Cardiac muscle cell (in vitro differentiated cells and primary cell): Measurements from ENCODE around the gene RPS6KB1. TPM values are rescaled to one million over a fixed set of nuclear protein-coding genes. Genes with fewer than 3 reads are reported as not detected.
A peak's percentile ranks its signal among the peaks of the same experiment; 100 is the strongest.

Experiments
- DNase-seq, 2 donors: peaks; one replicate each; pipeline versions ENCODE4 v3.0.0 to v3.0.0-alpha.2; 2010 to 2017; ENCODE audit warnings: low read depth in 1 of 2, low spot score in 1 of 2
- H3K27ac ChIP-seq: fragments of 200-600 bp; sonication (generic); 2 replicates; pipeline ENCODE4 v1.5.1; 2016
- H3K27me3 ChIP-seq: fragments of 200-600 bp; sonication (generic); 2 replicates; pipeline ENCODE4 v1.6.0; 2016; ENCODE audit warnings: control low read depth
- H3K36me3 ChIP-seq: fragments of 200-600 bp; sonication (generic); 2 replicates; pipeline ENCODE4 v1.5.1; 2016; ENCODE audit warnings: control low read depth
- H3K4me1 ChIP-seq: fragments of 200-600 bp; sonication (generic); 2 replicates; pipeline ENCODE4 v1.8.1; 2017; ENCODE audit warnings: low read depth, mild to moderate bottlenecking, mixed run types
- H3K4me3 ChIP-seq: fragments of 200-600 bp; sonication (generic); 2 replicates; pipeline ENCODE4 v1.5.1; 2016; ENCODE audit warnings: mild to moderate bottlenecking
- H3K9me3 ChIP-seq: fragments of 200-600 bp; sonication (generic); 2 replicates; pipeline ENCODE4 v1.5.1; 2017; ENCODE audit warnings: low read depth, mild to moderate bottlenecking, control low read depth
- polyA plus RNA-seq: library from polyadenylated mRNA; unstranded; fragments of >200 nt; fragmentation: Nextera tagmentation; extraction: Ambion mirVana; gene quantifications from 2 replicates; pipeline ENCODE4 v1.2.1, GENCODE V29; 2016
- total RNA-seq: library from RNA; depleted of rRNA; stranded (reverse); fragments of >200 nt; gene quantifications from 2 replicates; pipeline ENCODE4 v1.2.3, GENCODE V29; 2016
- TF ChIP-seq, protein P1 (sequence below): IDR thresholded peaks from 2 replicates; pipeline ENCODE4 v1.5.1; 2012; ENCODE audit warnings: low read depth, mild to moderate bottlenecking, low read length

The RPS6KB1 gene
- total and polyA plus RNA-seq, 2 experiments from 2014 or later, result 19.2 to 103 TPM

DNA sequence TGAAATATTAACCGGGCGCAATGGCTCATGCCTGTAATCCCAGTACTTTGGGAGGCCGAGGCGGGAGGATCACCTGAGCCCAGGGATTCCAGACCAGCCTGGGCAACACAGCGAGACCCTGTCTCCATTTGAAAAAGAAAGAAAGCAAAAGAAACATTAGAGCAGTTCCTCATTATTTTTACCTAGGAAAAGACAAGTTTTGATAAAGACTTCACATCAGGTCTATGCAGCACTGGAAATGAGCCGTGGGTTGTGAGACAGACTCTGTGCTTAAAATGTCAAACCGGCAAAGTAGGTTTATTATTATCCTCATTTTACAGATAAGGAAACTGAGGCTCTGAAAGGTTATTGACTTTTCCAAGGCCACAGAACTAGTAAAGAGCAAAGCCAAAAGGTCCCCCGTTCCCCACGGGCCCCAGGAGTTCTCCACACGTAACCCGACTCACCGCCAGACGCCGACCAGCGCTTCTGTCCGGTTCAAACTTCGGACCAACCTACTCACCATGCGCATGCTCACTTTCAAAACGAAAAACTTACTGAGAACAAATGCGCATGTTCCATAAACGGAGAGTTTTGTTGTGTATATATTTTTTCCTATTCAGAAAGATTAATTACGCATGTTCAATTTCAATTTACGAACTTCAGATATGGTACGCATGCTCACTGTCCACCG, 534 bp upstream of the RPS6KB1 start:
- H3K4me3 ChIP-seq, result peak overlapping the region; percentile 53
- peaks cover 8% of the 10 kb centered on the region for H3K4me1 ChIP-seq
- H3K9me3 ChIP-seq, result no peaks in the 10 kb centered on the region
- no peak for DNase-seq
- H3K36me3 ChIP-seq, result peaks cover 3% of the 10 kb centered on the region
- no peaks in the 10 kb centered on the region for H3K27me3 ChIP-seq
- H3K27ac ChIP-seq, result peak overlapping the region; percentile 26
- TF ChIP-seq, protein P1, sequence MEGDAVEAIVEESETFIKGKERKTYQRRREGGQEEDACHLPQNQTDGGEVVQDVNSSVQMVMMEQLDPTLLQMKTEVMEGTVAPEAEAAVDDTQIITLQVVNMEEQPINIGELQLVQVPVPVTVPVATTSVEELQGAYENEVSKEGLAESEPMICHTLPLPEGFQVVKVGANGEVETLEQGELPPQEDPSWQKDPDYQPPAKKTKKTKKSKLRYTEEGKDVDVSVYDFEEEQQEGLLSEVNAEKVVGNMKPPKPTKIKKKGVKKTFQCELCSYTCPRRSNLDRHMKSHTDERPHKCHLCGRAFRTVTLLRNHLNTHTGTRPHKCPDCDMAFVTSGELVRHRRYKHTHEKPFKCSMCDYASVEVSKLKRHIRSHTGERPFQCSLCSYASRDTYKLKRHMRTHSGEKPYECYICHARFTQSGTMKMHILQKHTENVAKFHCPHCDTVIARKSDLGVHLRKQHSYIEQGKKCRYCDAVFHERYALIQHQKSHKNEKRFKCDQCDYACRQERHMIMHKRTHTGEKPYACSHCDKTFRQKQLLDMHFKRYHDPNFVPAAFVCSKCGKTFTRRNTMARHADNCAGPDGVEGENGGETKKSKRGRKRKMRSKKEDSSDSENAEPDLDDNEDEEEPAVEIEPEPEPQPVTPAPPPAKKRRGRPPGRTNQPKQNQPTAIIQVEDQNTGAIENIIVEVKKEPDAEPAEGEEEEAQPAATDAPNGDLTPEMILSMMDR, result no peak

DNA sequence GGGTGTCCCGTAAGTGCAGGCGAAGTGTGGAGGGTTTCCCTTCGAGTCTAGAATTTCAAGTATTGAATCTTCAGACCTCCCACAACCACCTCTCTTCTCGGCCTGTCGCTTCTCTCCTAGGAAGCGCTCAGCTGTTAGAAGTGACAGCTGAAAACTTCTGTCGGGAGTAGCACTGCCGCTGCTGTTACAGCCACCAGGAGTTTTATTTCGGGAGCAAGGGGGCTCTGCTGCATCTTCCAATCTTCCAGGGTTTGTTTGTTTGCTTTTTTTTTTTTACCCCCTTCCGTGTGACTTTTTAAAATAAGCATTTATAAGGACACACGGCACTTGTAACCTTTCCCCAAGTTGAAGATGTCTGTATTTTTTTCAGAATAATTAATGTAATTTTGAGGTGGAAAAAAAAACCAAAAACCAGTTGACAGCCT, 767 bp downstream of the RPS6KB1 start:
- Histone ChIP-seq H3K27ac (peak overlapping the region; percentile 81), H3K36me3 (no peaks in the 10 kb centered on the region), H3K4me3 (peak overlapping the region; percentile 53), H3K27me3 (no peaks in the 10 kb centered on the region), H3K9me3 (no peaks in the 10 kb centered on the region), H3K4me1 (peaks cover 8% of the 10 kb centered on the region)
- peak; percentile 13 to 74 for DNase-seq
- TF ChIP-seq, protein P1, result no peak

DNA sequence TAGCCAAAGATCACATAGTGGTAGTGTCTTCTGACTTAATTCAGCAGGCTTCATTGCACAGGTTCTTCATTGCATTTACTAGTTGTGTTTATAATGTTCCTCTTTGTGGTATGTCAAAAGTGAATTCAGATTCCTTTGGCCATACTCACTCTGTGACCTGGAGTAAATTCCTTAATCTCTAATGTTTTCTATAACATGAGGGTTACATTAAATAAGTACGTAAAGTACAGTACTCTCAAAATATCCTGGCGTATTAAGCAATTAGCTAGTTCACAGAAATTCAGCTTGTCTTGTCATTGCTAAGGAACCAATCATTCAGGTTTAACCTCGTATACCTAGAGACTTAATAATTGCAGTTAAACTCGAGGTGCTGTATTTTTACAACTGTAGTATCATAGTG, 4.2 kb downstream of the RPS6KB1 start:
- H3K9me3 ChIP-seq, result no peaks in the 10 kb centered on the region
- no peaks in the 10 kb centered on the region for H3K27me3 ChIP-seq
- no peak for DNase-seq
- H3K4me1 ChIP-seq, result peaks cover 8% of the 10 kb centered on the region
- no peak overlapping the region for H3K27ac ChIP-seq
- TF ChIP-seq, protein P1, result no peak
- no peaks in the 10 kb centered on the region for H3K36me3 ChIP-seq
- H3K4me3 ChIP-seq, result no peak overlapping the region

DNA sequence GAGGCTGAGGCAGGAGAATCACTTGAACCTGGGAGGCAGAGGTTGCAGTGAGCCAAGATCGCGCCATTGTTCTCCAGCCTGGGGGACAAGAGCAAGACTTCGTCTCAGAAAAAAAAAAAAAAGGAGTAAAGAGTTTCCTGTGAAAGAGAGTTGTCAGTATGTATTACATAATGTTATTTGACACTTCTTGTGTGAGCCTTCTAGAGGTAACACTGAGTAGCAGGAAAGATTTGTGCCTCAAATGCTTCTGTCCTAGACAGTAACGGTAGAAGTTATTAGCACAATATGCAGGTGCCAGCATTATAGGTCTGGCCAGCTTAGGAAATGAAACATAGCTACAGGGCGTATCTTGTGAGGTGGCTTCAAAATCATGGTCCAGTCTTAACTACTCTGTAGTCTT, 6.2 kb downstream of the RPS6KB1 start:
- H3K27ac ChIP-seq, result no peak overlapping the region
- TF ChIP-seq, protein P1, result peak; percentile 40
- H3K27me3 ChIP-seq, result no peaks in the 10 kb centered on the region
- H3K36me3 ChIP-seq, result no peaks in the 10 kb centered on the region
- H3K4me1 ChIP-seq, result peaks cover 4% of the 10 kb centered on the region
- no peak overlapping the region for H3K4me3 ChIP-seq
- peak in 1 of 2 donors; percentile 54 for DNase-seq
- H3K9me3 ChIP-seq, result no peaks in the 10 kb centered on the region

DNA sequence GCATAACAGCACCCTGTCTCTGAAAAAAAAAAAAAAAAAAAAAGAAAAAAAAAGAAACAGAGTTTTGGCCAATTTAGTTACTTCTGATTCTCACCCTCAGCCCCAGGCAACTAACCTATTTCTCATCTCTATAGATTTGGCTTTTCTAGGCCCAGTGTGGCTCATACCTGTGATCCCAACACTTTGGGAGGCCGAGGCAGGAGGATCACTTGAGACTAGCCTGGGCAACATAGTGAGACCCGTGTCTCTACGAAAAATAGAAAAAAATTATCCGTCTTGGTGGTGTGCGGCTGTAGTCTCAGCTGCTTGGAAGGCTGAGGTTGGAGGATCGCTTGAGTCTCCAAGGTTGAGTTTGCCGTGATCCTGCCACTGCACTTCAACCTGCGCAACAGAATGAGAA, 8.7 kb downstream of the RPS6KB1 start:
- Histone ChIP-seq H3K4me1 (no peaks in the 10 kb centered on the region), H3K9me3 (no peaks in the 10 kb centered on the region), H3K27me3 (no peaks in the 10 kb centered on the region), H3K36me3 (no peaks in the 10 kb centered on the region), H3K27ac (no peak overlapping the region), H3K4me3 (no peak overlapping the region)
- no peak for DNase-seq
- TF ChIP-seq, protein P1, result no peak
